ENCODE measurements around the gene TRAF1.

GRCh38 chr9:120965344-120966012 lies 38.9 kb upstream of the TRAF1 start:
- TF ChIP-seq CTCF (IDR thresholded peaks at IDR 0.05) (no peak), EP300 (IDR thresholded peaks at IDR 0.05) (no peak), POLR2A (IDR thresholded peaks at IDR 0.05) (no peak), POLR2AphosphoS5 (IDR thresholded peaks at IDR 0.05) (no peak)
